ENCODE data around the gene CLEC3B. TPM values are rescaled to one million over a fixed set of nuclear protein-coding genes. Genes with fewer than 3 reads are reported as not detected.
"Not testable (repeated sequence)": the region's sequence is repeated elsewhere in the genome, so short reads cannot be mapped to it uniquely, and the experiment has no call there.

Gene CLEC3B
- polyA plus RNA-seq (2014; cell fraction: cytosol; rRNA removed): not detected in 2 replicates
- not detected in 2 replicates for polyA plus RNA-seq (2014; cell fraction: nucleus; rRNA removed)

DNA sequence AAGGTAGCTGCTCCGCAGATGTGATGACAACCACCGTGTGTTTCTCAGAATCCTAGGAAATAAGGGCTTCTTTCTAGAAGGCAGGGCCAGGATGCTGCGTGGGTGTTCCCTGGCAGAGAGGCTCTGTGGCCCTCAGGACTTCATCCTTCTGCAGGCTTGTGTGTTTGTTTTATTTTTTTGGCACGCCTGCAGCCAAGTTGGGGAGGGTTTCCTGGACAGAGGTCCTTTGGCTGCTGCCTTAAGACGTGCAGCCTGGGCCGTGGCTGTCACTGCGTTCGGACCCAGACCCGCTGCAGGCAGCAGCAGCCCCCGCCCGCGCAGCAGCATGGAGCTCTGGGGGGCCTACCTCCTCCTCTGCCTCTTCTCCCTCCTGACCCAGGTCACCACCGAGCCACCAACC lies at the start of gene CLEC3B:
Gene CLEC3B, plus strand, starts transcription at position 266 of the 400 bp plus-strand sequence. Its CDS starts 60 bp downstream, at position 326.
- DNase-seq (ENCODE audit: low spot score): no peak

GRCh38 chr3:44981220-44981619 lies 44.9 kb upstream of the CLEC3B start:
- no peak for DNase-seq (ENCODE audit: low spot score)

DNA sequence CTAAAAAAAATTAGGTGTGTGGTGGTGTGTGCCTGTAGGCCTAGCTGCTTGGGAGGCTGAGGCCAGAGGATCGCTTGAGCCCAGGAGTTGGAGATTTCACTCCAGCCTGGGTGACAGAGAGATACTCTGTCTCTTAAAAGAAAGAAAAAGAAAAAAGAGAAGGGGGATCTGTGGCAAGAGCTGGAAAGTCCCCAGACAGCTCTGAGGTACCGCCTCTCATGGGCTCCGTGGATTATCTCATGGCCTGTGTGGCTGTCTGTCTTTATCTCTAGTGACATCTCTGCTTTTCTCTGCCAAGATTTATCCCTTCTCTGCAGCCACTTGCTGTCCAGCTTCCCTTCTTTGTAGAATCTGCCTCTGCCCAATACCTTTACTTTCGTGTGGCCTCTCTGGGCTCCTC lies 44.4 kb upstream of the CLEC3B start:
- no peak for DNase-seq (ENCODE audit: low spot score)

GRCh38 chr3:44982817-44983216 lies 43.3 kb upstream of the CLEC3B start:
- DNase-seq (ENCODE audit: low spot score): no peak

DNA sequence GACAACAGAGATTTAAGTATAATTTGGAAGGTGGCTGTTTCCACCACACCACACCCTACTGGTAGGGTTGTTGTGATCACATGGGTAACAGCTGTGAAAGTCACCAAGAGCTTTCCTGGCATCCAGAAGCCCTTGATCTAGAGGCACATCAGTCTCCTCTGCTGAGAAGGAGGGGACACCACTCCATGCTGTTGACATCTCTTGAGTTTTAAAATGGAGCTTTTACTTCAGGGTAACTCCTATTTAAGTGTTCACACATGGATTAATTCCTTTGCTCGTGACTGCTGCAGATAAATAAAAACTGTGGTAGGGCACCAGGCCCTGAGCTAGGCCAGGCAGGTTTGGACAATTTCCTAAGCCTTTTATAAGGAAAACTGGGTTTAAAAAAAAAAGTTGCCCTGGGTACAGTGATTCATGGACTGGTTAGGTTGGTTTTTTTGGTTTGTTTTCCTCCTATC lies 42.6 kb upstream of the CLEC3B start:
- no peak for DNase-seq (ENCODE audit: low spot score)

DNA sequence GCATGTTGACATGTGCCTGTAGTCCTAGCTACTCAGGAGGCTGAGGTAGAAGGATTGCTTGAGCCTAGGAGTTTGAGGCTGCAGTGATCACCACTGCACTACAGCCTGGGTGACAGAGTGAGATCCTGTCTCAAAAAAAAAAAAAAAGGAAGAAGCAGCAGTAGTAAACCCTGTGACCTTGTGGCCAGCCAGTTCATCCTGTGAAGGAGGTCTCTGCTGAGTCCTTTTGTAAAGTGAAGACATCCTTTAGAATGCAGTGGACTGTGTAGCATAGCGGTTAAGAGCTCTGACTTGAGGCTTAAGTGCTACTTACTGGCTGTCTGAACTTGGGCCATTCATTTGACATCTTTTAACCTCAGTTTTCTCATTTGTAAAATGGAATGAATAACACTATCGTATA lies 41.8 kb upstream of the CLEC3B start:
- no peak for DNase-seq (ENCODE audit: low spot score)

- not testable (repeated sequence) for DNase-seq (ENCODE audit: low spot score)
These were observed 39.8 kb upstream of the CLEC3B start for GRCh38 chr3:44986330-44986729.

- no peak for DNase-seq (ENCODE audit: low spot score)
These were observed 38.8 kb upstream of the CLEC3B start for GRCh38 chr3:44987332-44987731.

- DNase-seq (ENCODE audit: low spot score): no peak
These were observed 38.0 kb upstream of the CLEC3B start for GRCh38 chr3:44988073-44988472.

GRCh38 chr3:44989141-44989540 lies 37.0 kb upstream of the CLEC3B start:
- no peak for DNase-seq (ENCODE audit: low spot score)

- no peak for DNase-seq (ENCODE audit: low spot score)
These were observed 36.3 kb upstream of the CLEC3B start for GRCh38 chr3:44989636-44990373.

DNA sequence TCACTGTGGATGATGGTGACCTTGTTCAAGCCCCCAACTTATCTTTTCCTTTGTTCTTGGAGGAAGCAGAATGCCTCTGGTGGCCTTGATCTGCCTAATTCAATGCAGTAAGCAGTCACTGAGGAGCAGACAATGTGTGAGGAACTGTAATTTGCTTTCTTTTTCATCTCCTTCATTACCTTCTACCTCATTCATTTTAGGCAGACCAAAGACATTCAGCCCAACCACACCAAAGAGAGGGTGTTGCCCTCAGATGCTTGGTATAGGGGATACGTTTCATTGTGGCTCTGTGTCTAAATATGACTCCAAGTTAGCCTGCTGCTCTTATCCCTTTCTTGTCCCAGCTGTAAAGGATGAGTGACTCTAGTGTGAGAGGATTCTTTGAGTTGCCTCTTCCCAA lies 34.8 kb upstream of the CLEC3B start:
- DNase-seq (ENCODE audit: low spot score): no peak

GRCh38 chr3:44992555-44993470 lies 33.3 kb upstream of the CLEC3B start:
- DNase-seq (ENCODE audit: low spot score): no peak

GRCh38 chr3:44993471-44994205 lies 32.5 kb upstream of the CLEC3B start:
- no peak for DNase-seq (ENCODE audit: low spot score)

GRCh38 chr3:44995142-44995770 lies 30.8 kb upstream of the CLEC3B start:
- no peak for DNase-seq (ENCODE audit: low spot score)

DNA sequence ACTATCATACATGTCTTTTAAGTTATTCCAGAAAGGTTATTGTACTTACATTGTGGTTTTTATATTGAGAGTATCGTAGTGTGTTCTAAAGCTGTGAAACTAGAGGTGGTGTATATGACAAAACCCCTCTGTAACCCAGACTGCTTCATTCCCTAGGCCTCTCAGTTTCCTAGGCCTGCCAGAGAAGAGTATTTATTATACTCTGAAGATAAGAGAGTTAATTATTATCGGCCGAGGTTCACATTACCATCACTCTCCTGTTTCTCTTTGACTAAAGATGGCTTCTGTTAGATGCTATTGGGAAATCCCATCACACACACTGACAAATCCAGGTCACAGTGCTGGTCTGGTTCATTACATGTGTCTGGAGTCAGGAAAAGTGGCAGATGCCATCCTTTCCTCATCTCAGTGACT lies 29.5 kb upstream of the CLEC3B start:
- DNase-seq (ENCODE audit: low spot score): no peak

DNA sequence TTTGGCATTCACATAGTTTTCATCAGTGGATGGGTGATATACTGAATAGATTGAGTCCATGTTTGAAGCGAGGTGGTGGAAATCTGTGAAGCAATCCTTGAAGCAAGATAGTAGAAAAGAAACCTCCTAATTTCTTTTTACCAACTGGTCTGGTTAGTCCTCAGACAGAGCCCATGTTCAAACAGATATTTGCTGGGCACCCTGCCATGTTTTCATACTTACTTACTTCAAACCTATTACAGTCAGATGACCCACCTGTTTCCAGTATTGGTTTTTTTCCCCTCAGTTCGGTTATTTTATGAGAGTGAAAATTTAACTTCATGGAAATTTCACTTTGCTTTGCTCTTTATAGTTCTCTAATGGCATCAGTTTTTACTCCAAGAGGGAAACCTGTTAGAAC lies 26.3 kb upstream of the CLEC3B start:
- no peak for DNase-seq (ENCODE audit: low spot score)

GRCh38 chr3:45000823-45001222 lies 25.3 kb upstream of the CLEC3B start:
- DNase-seq (ENCODE audit: low spot score): no peak

DNA sequence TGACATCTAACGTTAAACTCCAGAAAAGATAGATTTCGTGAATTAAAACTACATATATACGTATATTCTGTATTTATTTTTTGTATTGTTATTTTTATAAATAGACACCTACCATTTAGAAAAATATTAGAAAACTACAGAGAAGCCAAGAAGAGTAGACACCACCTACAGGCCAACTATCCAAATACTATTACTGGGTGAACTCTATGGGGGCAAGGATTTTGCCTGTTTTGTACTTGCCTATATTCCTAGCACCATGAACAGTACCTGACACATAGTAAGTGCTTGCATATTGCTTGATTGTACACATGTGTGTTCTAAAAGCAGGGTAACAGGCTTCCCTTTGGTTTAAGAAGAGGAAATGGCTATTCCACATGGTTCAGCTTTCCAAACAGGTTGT lies 24.4 kb upstream of the CLEC3B start:
- no peak for DNase-seq (ENCODE audit: low spot score)

DNA sequence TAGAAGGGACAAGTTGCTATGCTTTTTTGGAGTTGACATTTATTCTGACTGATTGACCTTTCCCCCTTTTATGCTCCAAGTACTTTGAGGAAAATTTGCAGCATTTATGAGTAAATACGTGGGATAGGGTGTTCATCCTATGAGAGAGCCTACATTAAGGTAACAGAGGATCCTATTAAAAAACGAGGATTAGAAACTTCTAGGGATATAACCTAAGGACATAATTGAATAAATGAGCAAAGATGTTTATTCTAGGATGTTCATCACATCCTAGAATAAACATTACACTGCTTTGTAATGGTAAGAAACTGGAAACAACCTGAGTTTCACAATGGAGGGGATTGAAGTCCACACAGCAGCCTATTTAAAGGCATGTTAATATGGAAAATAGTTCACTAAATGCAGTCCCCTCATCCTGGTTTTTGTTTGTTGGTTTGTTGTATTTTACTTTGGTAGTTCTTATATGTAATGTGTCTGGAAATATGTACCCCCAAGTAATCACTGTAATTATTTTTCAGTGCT lies 23.9 kb upstream of the CLEC3B start:
- no peak for DNase-seq (ENCODE audit: low spot score)

DNA sequence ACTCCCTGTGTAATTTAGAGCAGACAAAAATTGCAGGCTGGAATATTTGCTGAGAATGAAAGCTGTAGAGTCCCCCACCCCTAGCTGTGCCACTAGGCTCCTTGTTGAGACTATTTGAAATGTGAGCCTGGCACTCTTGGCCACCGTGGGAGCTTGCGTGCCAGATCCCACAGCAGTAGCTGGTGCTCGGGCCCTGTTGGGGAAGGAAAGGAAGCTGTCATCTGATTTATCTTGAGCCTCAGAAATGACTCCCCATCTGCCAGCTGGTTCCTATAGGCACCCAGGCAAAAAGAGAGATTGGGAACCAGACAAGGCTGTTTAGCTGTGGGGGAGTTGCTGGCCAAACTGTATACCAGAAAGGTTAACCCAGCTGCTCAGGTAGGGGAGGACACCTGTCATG lies 23.4 kb upstream of the CLEC3B start:
- no peak for DNase-seq (ENCODE audit: low spot score)

All from SK-N-DZ (cell line).